Gastrocnemius medialis (tissue), 4 donors: ENCODE results near the gene NEO1. TPM values are rescaled to one million over a fixed set of nuclear protein-coding genes. Genes with fewer than 3 reads are reported as not detected.

Experiments
- ATAC-seq, 2 donors: fragments of 150-250 bp; one replicate each; pipeline ENCODE4 v1.9.1; 2016
- DNase-seq, 2 donors: peaks; one replicate each; pipeline ENCODE4 v3.0.0-alpha.2; 2019
- H3K27ac ChIP-seq, 4 donors: fragments of 200-600 bp; sonication (generic); 1 replicate in 1 of 4; 2 replicates in 3 of 4; pipeline ENCODE4 v1.5.1; 2016 to 2018; ENCODE audit warnings: mild to moderate bottlenecking in 2 of 4, moderate library complexity in 1 of 4
- H3K27me3 ChIP-seq, 3 donors: fragments of 200-600 bp; sonication (generic) in 2 of 3; 1 replicate in 1 of 3; 2 replicates in 2 of 3; pipeline versions ENCODE4 v1.5.1 to v1.6.0; 2016 to 2019; ENCODE audit warnings: mild to moderate bottlenecking in 1 of 3, moderate library complexity in 1 of 3
- H3K36me3 ChIP-seq, 2 donors: fragments of 200-600 bp; sonication (generic) in 1 of 2; one replicate each; pipeline ENCODE4 v1.5.1; 2017 to 2018
- H3K4me1 ChIP-seq, 2 donors: fragments of 200-600 bp; sonication (generic) in 1 of 2; one replicate each; pipeline ENCODE4 v1.5.1; 2016 to 2017; ENCODE audit warnings: mild to moderate bottlenecking in 2 of 2
- H3K4me3 ChIP-seq, 4 donors: fragments of 200-600 bp; sonication (generic) in 3 of 4; 1 replicate in 1 of 4; 2 replicates in 3 of 4; pipeline ENCODE4 v1.5.1; 2016 to 2019; ENCODE audit warnings: mild to moderate bottlenecking in 2 of 4
- H3K9me3 ChIP-seq, 3 donors: fragments of 200-600 bp; sonication (generic) in 2 of 3; 1 replicate in 1 of 3; 2 replicates in 2 of 3; pipeline ENCODE4 v1.5.1; 2016 to 2019
- CTCF ChIP-seq, 5 experiments: fragments of 450-650 bp in 3 of 5; fragments of 200-600 bp in 2 of 5; sonication (generic) in 2 of 5; IDR thresholded peaks in 4 of 5; conservative IDR thresholded peaks in 1 of 5; 1 replicate in 4 of 5; 2 replicates in 1 of 5; pipeline ENCODE4 v1.5.1; 2016 to 2019; ENCODE audit warnings: antibody characterized with exemption in 5 of 5, mild to moderate bottlenecking in 3 of 5, moderate library complexity in 3 of 5
- POLR2A ChIP-seq, 2 donors: fragments of 450-650 bp; IDR thresholded peaks; one replicate each; pipeline ENCODE4 v1.6.1; 2017; ENCODE audit warnings: antibody characterized with exemption in 2 of 2, mild to moderate bottlenecking in 2 of 2, moderate library complexity in 2 of 2
- in situ Hi-C, 4 donors: fragments of 200-750 bp; cut with MboI; loops; one replicate each; pipeline versions ENCODE4 v1.15.0 to v1.8.0; 2017; ENCODE audit warnings: low sequenced_read_pairs in 4 of 4
- intact Hi-C: fragments of 100-400 bp; cut with DNase I; formaldehyde crosslinking; loops from one replicate; pipeline ENCODE4 v1.15.1; 2023; ENCODE audit warnings: low total_unique reads
- total RNA-seq, 4 donors: library from RNA; depleted of rRNA; stranded (reverse); fragments of >200 nt; gene quantifications; one replicate each; pipeline versions ENCODE4 v1.1.0 to v1.2.3, GENCODE V29; 2016

Gene NEO1
- total RNA-seq, 4 donors from 2014 or later: 13.8 to 32.0 (median 20.3) TPM

- intact Hi-C loops: loop anchor here (5.0 kb wide), 2 partner anchors 476 to 491 kb away; partner anchors contain the start of gene ADPGK
- Histone ChIP-seq H3K9me3 (no peaks in the 10 kb centered on the region), H3K36me3 (peaks cover 0 to 10% of the 10 kb centered on the region in 2 donors), H3K4me1 (peaks cover 0 to 1% of the 10 kb centered on the region in 2 donors), H3K27me3 (no peaks in the 10 kb centered on the region), H3K4me3 (no peak overlapping the region), H3K27ac (no peak overlapping the region)
- peak; percentile 69 to 88 for ATAC-seq
- no peak for TF ChIP-seq POLR2A (IDR thresholded peaks at IDR 0.05)
- TF ChIP-seq CTCF (IDR thresholded peaks at IDR 0.05 in 4 of 5, conservative IDR thresholded peaks at IDR 0.05 in 1 of 5): peak; percentile 46 to 80 (median 57)
- in situ Hi-C loops: no loop called here
- DNase-seq: peak; percentile 5 to 48
Observed at GRCh38 chr15:73273181-73274002, 221.1 kb downstream of the NEO1 start.

GRCh38 chr15:73275862-73276261, 223.6 kb downstream of the NEO1 start:
- Histone ChIP-seq H3K27me3 (no peaks in the 10 kb centered on the region), H3K4me1 (no peaks in the 10 kb centered on the region), H3K4me3 (no peak overlapping the region), H3K36me3 (peaks cover 0 to 6% of the 10 kb centered on the region in 2 donors), H3K9me3 (no peaks in the 10 kb centered on the region), H3K27ac (no peak overlapping the region)
- in situ Hi-C loops (loop anchor here in 1 of 4 donors (25.0 kb wide), 1 partner anchor 514 kb away; no protein-coding TSS in a partner anchor), intact Hi-C loops (no loop called here)
- no peak for ATAC-seq
- TF ChIP-seq POLR2A (IDR thresholded peaks at IDR 0.05): no peak
- TF ChIP-seq CTCF (IDR thresholded peaks at IDR 0.05 in 4 of 5, conservative IDR thresholded peaks at IDR 0.05 in 1 of 5): no peak
- DNase-seq: no peak

- H3K4me3 ChIP-seq: no peak overlapping the region
- peaks cover 0 to 25% of the 10 kb centered on the region in 2 donors for H3K36me3 ChIP-seq
- peak overlapping the region in 2 of 4 donors; percentile 28 to 38 for H3K27ac ChIP-seq
- no peaks in the 10 kb centered on the region for H3K9me3 ChIP-seq
- no peak for TF ChIP-seq CTCF (IDR thresholded peaks at IDR 0.05 in 4 of 5, conservative IDR thresholded peaks at IDR 0.05 in 1 of 5)
- TF ChIP-seq POLR2A (IDR thresholded peaks at IDR 0.05): no peak
- DNase-seq: no peak
- intact Hi-C loops: no loop called here
- H3K4me1 ChIP-seq: peaks cover 0 to 16% of the 10 kb centered on the region in 2 donors
- in situ Hi-C loops: loop anchor here in 1 of 4 donors (25.0 kb wide), 1 partner anchor 520 kb away; no protein-coding TSS in a partner anchor
- no peaks in the 10 kb centered on the region for H3K27me3 ChIP-seq
- ATAC-seq: no peak
Observed at GRCh38 chr15:73282567-73283365, 230.5 kb downstream of the NEO1 start.

GRCh38 chr15:73283366-73283962, 231.2 kb downstream of the NEO1 start:
- peak; percentile 63 to 78 for ATAC-seq
- Histone ChIP-seq H3K4me1 (peaks cover 0 to 16% of the 10 kb centered on the region in 2 donors), H3K27me3 (no peaks in the 10 kb centered on the region), H3K4me3 (no peak overlapping the region), H3K27ac (peak overlapping the region in 2 of 4 donors; percentile 28 to 38), H3K36me3 (peaks cover 0 to 29% of the 10 kb centered on the region in 2 donors), H3K9me3 (no peaks in the 10 kb centered on the region)
- in situ Hi-C loops (loop anchor here in 1 of 4 donors (25.0 kb wide), 1 partner anchor 521 kb away; no protein-coding TSS in a partner anchor), intact Hi-C loops (no loop called here)
- DNase-seq: no peak
- no peak for TF ChIP-seq CTCF (IDR thresholded peaks at IDR 0.05 in 4 of 5, conservative IDR thresholded peaks at IDR 0.05 in 1 of 5)
